ENCODE data around the gene UGT2B7. TPM values are rescaled to one million over a fixed set of nuclear protein-coding genes. Genes with fewer than 3 reads are reported as not detected.
"Not testable (repeated sequence)": the region's sequence is repeated elsewhere in the genome, so short reads cannot be mapped to it uniquely, and the experiment has no call there.

Gene UGT2B7
- total and polyA plus RNA-seq, 10 of the 15 experiments (the other 5 are each of a cell fraction or from before 2014, with no cell fraction given) = 0.73 to 2.9 (median 1.2) TPM

GRCh38 chr4:69099910-69100309, 3.6 kb downstream of the UGT2B7 start (continued):
- TF ChIP-seq ZBTB33 (IDR thresholded peaks at IDR 0.05) (no peak), ETV6 (conservative IDR thresholded peaks at IDR 0.05 in 1 of 2, IDR thresholded peaks at IDR 0.05 in 1 of 2; ENCODE audit: borderline replicate concordance in 1 of 2, low read depth in 1 of 2) (no peak)

- not testable (repeated sequence) for DNase-seq (ENCODE audit: low read depth, low spot score); FAIRE-seq
- CTCF ChIA-PET = interaction anchor here (0.7 to 0.9 kb wide), 2 partner anchors 32 to 68 kb away, joined by 3 to 4 read pairs; no protein-coding TSS in a partner anchor
Observed at GRCh38 chr4:69102668-69103067, 6.4 kb downstream of the UGT2B7 start.

More at GRCh38 chr4:69102668-69103067, 6.4 kb downstream of the UGT2B7 start:
- H3K79me2 ChIP-seq (ENCODE audit: control insufficient read depth, insufficient read depth, low read length); in situ Hi-C loops (cut with MboI); H3K4me3 ChIP-seq; H3K36me3 ChIP-seq (ENCODE audit: control insufficient read depth in 2 of 2, insufficient read depth in 2 of 2, low read length in 1 of 2); ATAC-seq; H3K9me3 ChIP-seq (replicated peaks; ENCODE audit: control insufficient read depth, insufficient read depth, low read length); BruUV-seq (replicated peaks); H4K20me1 ChIP-seq (ENCODE audit: control insufficient read depth, insufficient read depth); H3K4me2 ChIP-seq (ENCODE audit: control insufficient read depth, insufficient read depth); H3K9ac ChIP-seq (ENCODE audit: control insufficient read depth, insufficient read depth, low read length); H3K4me1 ChIP-seq (ENCODE audit: control insufficient read depth, insufficient read depth, low read length); H2AFZ ChIP-seq (ENCODE audit: control insufficient read depth, low read depth, low read length); RAD21 ChIA-PET (ENCODE audit: unreplicated experiment); intact Hi-C loops (cut with micrococcal nuclease; ENCODE audit: unreplicated experiment); H3K27me3 ChIP-seq (replicated peaks in 1 of 2; ENCODE audit: control insufficient read depth in 2 of 2, insufficient read depth in 2 of 2, low read length in 1 of 2); H3K27ac ChIP-seq (ENCODE audit: control insufficient read depth, insufficient read depth): not testable (repeated sequence)
- WGBS (ENCODE audit: insufficient coverage, insufficient replicate concordance, low lambda C conversion rate, missing lambda C conversion rate) = 43% methylated on average over 2 of the region's 2 CpGs
- ChIA-PET POLR2A (interaction anchor here (0.9 kb wide), 1 partner anchor 11 kb away, joined by 3 read pairs; no protein-coding TSS in a partner anchor), SMC1A (ENCODE audit: uncharacterized antibody, unreplicated experiment) (interaction anchor here (1.0 to 2.2 kb wide), 6 partner anchors 9 to 197 kb away, joined by 3 to 8 read pairs (median 6); no protein-coding TSS in a partner anchor)
